GM12878 (cell line): Measurements from ENCODE around the gene TRAF3. TPM values are rescaled to one million over a fixed set of nuclear protein-coding genes. Genes with fewer than 3 reads are reported as not detected.

ENCODE experiments used
- ATAC-seq: fragments of 200-7000 bp; cut with Tn5 transposase; 3 replicates; pipeline ENCODE4 v1.9.1; 2020; ENCODE audit warnings: mild to moderate bottlenecking, moderate library complexity
- BruUV-seq: library from RNA; stranded (reverse); fragments of 400-500 nt; replicated peaks from 2 replicates; lab custom pipeline; 2021; lab: Mats Ljungman, UMichigan
- CTCF ChIA-PET: fragments of 300-600 bp; sonication (Branson Sonifier 250); formaldehyde crosslinking; extraction: SDS; loops from one replicate; lab custom pipeline; 2021; ENCODE audit warnings: inconsistent platforms; lab: Yijun Ruan, JAX
- POLR2A ChIA-PET: fragments of 350-600 bp; formaldehyde crosslinking; extraction: SDS; loops from one replicate; lab custom pipeline; 2021; ENCODE audit warnings: inconsistent platforms; lab: Charles Lee
- RAD21 ChIA-PET: fragments of 300-600 bp; sonication (Branson Sonifier 250); formaldehyde crosslinking; loops from one replicate; lab custom pipeline; 2023; ENCODE audit warnings: antibody characterized with exemption; ENCODE audit not compliant: unreplicated experiment; lab: Charles Lee
- SMC1A ChIA-PET: fragments of 300-600 bp; sonication (Branson Sonifier 250); formaldehyde crosslinking; loops from one replicate; lab custom pipeline; 2023; ENCODE audit not compliant: unreplicated experiment, uncharacterized antibody; lab: Charles Lee
- DNase-seq: peaks from one replicate; pipeline ENCODE4 v3.0.0-alpha.2; 2011; ENCODE audit warnings: low read depth, low spot score
- FAIRE-seq: peaks from 3 replicates; lab custom pipeline; 2011; peaks lifted over from hg19 to GRCh38; lab: Jason Lieb, UNC
- H2AFZ ChIP-seq: 2 replicates; pipeline ENCODE4 v1.6.0; 2011; ENCODE audit warnings: low read depth, low read length, control low read depth; ENCODE audit not compliant: control insufficient read depth
- H3K27ac ChIP-seq: 2 replicates; pipeline ENCODE4 v1.5.1; 2011; ENCODE audit warnings: control low read depth; ENCODE audit not compliant: control insufficient read depth, insufficient read depth
- H3K27me3 ChIP-seq, 2 experiments: replicated peaks in 1 of 2; 2 replicates each; pipeline versions ENCODE4 v1.6.0 to v1.6.1; 2011; ENCODE audit warnings: low read length in 1 of 2; ENCODE audit not compliant: control insufficient read depth in 2 of 2, insufficient read depth in 2 of 2
- H3K36me3 ChIP-seq, 2 experiments: 2 replicates each; pipeline ENCODE4 v1.5.1; 2011; ENCODE audit warnings: low read length in 1 of 2; ENCODE audit not compliant: control insufficient read depth in 2 of 2, insufficient read depth in 2 of 2
- H3K4me1 ChIP-seq: 2 replicates; pipeline ENCODE4 v1.6.1; 2011; ENCODE audit warnings: mild to moderate bottlenecking, low read length, moderate library complexity, mixed read lengths; ENCODE audit not compliant: control insufficient read depth, insufficient read depth
- H3K4me2 ChIP-seq: 2 replicates; pipeline ENCODE4 v1.6.0; 2011; ENCODE audit warnings: control low read depth; ENCODE audit not compliant: control insufficient read depth, insufficient read depth
- H3K4me3 ChIP-seq: fragments of 200-600 bp; sonication (generic); 2 replicates; pipeline ENCODE4 v1.5.1; 2016
- H3K79me2 ChIP-seq: 2 replicates; pipeline ENCODE4 v1.6.0; 2011; ENCODE audit warnings: low read length; ENCODE audit not compliant: control insufficient read depth, insufficient read depth
- H3K9ac ChIP-seq: 2 replicates; pipeline ENCODE4 v1.8.0; 2011; ENCODE audit warnings: low read length, control low read depth, mixed read lengths; ENCODE audit not compliant: control insufficient read depth, insufficient read depth
- H3K9me3 ChIP-seq: replicated peaks from 3 replicates; pipeline ENCODE4 v1.5.1; 2011; ENCODE audit warnings: mild to moderate bottlenecking, low read length; ENCODE audit not compliant: control insufficient read depth, insufficient read depth
- H4K20me1 ChIP-seq: 2 replicates; pipeline ENCODE4 v1.6.0; 2011; ENCODE audit not compliant: control insufficient read depth, insufficient read depth
- BRCA1 ChIP-seq: IDR thresholded peaks from 2 replicates; pipeline ENCODE4 v1.6.1; 2011; ENCODE audit warnings: low read depth, low read length, improper control_type of control experiment
- CBFB ChIP-seq: IDR thresholded peaks from 2 replicates; pipeline ENCODE4 v1.6.1; 2016; ENCODE audit warnings: antibody characterized with exemption, low read depth
- CBX3 ChIP-seq: fragments of 200-600 bp; sonication (generic); IDR thresholded peaks from 2 replicates; pipeline ENCODE4 v1.6.1; 2016; ENCODE audit warnings: low read depth, borderline replicate concordance
- CHD1 ChIP-seq: IDR thresholded peaks from 2 replicates; pipeline ENCODE4 v1.6.1; 2012; ENCODE audit warnings: low read depth, low read length, improper control_type of control experiment
- HDAC6 ChIP-seq: fragments of 200-600 bp; sonication (generic); IDR thresholded peaks from one replicate; pipeline ENCODE4 v1.8.0; 2017; ENCODE audit warnings: antibody characterized with exemption; ENCODE audit not compliant: unreplicated experiment
- KLF5 ChIP-seq: fragments of 450-650 bp; IDR thresholded peaks from 2 replicates; pipeline ENCODE4 v1.6.1; 2014; ENCODE audit warnings: mild to moderate bottlenecking; ENCODE audit not compliant: partially characterized antibody
- SP1 ChIP-seq: IDR thresholded peaks from one replicate; pipeline ENCODE4 v1.6.1; 2011; ENCODE audit warnings: low read depth, low read length
- TARDBP ChIP-seq: IDR thresholded peaks from 2 replicates; pipeline ENCODE4 v1.6.1; 2016; ENCODE audit warnings: borderline replicate concordance
- TCF7 ChIP-seq: IDR thresholded peaks from 2 replicates; pipeline ENCODE4 v1.6.1; 2014; ENCODE audit warnings: antibody characterized with exemption, borderline replicate concordance
- ZNF622 ChIP-seq: fragments of 450-650 bp; IDR thresholded peaks from 2 replicates; pipeline ENCODE4 v1.6.1; 2017; ENCODE audit warnings: mild to moderate bottlenecking, inconsistent platforms
- WGBS: methylation state at CpG from one replicate; pipeline ENCODE4 v1.1.6; 2016; ENCODE audit warnings: low lambda C conversion rate; ENCODE audit not compliant: insufficient replicate concordance, insufficient coverage; ENCODE audit errors: missing lambda C conversion rate; 5-methylcytosine and 5-hydroxymethylcytosine counted together
- in situ Hi-C: fragments of 300-500 bp; cut with MboI; formaldehyde crosslinking; loops from 9 replicates; pipeline ENCODE4 v1.14.3; 2018; ENCODE audit warnings: mixed read lengths
- intact Hi-C: fragments of 100-400 bp; cut with micrococcal nuclease; formaldehyde crosslinking; loops from one replicate; pipeline ENCODE4 v1.14.2; 2022; ENCODE audit not compliant: unreplicated experiment
- polyA plus RNA-seq, 11 experiments: library from polyadenylated mRNA; depleted of rRNA in 4 of 11; unstranded in 6 of 11; stranded (reverse) in 5 of 11; fragments of >200 nt; fragmentation: Nextera tagmentation in 4 of 11; fragmentation: Illumina TruSeq in 1 of 11; extraction: Ambion mirVana in 4 of 11; extraction: Trizol in 1 of 11; gene quantifications; 1 replicate in 1 of 11; 2 replicates in 10 of 11; pipeline versions ENCODE4 v1.2.1 to v1.2.3, GENCODE V29; 2011 to 2016; ENCODE audit warnings: inconsistent platforms in 2 of 11, missing spikeins in 2 of 11, low read depth in 1 of 11
- total RNA-seq, 4 experiments: library from RNA; depleted of rRNA in 3 of 4; stranded (reverse); fragments of >200 nt in 3 of 4; fragmentation: Illumina TruSeq in 1 of 4; extraction: Trizol in 1 of 4; gene quantifications; 2 replicates each; pipeline versions ENCODE4 v1.2.1 to v1.2.3, GENCODE V29; 2013 to 2021
- TF ChIP-seq, protein P1 (sequence below): fragments of 450-650 bp; IDR thresholded peaks from 2 replicates; pipeline ENCODE4 v1.6.1; 2017; ENCODE audit warnings: mild to moderate bottlenecking

Gene TRAF3
- total and polyA plus RNA-seq, 10 of the 15 experiments (the other 5 are each of a cell fraction or from before 2014, with no cell fraction given): 3.0 to 70.1 (median 36.5) TPM

DNA sequence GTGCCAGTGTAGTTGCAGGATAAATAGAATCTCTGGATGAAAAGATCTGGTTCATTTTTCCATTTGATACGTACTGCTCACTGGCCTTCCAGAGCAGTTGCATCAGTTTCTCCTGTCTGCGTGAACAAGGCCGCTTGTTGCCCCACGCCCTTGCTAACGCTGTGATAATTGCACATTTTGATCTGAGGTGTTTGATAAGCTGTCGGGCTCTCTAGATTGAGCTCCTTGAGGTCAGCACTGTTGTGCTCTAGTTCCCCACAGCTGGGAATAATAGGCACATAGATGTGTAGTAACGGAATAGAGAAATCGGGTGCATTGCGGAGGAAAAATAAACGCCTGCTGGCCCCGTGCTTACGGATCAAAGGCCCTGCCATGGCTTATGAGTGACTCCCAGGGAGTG lies 42.8 kb upstream of the TRAF3 start:
- no peaks in the 10 kb centered on the region; the same call in 1 of the 2 replicates for H4K20me1 ChIP-seq
- intact Hi-C loops: no loop called here
- WGBS: over 99% methylated on average over 12 of the region's 12 CpGs
- H3K4me1 ChIP-seq: no peaks in the 10 kb centered on the region
- ATAC-seq: no peak
- no peak for DNase-seq
- ChIA-PET SMC1A (interaction anchor here (0.8 to 1.0 kb wide), 2 partner anchors 10 to 40 kb away, joined by 4 read pairs; no protein-coding TSS in a partner anchor), CTCF (interaction anchor here (0.9 kb wide), 1 partner anchor 13 kb away, joined by 3 read pairs; no protein-coding TSS in a partner anchor), RAD21 (no interaction called here)
- H3K27me3 ChIP-seq: no peaks in the 10 kb centered on the region
- TF ChIP-seq CBFB (no peak), HDAC6 (no peak), ZNF622 (no peak), CBX3 (no peak), KLF5 (no peak), TCF7 (no peak), CHD1 (no peak), BRCA1 (no peak), TARDBP (no peak), SP1 (no peak)
- TF ChIP-seq, protein P1, sequence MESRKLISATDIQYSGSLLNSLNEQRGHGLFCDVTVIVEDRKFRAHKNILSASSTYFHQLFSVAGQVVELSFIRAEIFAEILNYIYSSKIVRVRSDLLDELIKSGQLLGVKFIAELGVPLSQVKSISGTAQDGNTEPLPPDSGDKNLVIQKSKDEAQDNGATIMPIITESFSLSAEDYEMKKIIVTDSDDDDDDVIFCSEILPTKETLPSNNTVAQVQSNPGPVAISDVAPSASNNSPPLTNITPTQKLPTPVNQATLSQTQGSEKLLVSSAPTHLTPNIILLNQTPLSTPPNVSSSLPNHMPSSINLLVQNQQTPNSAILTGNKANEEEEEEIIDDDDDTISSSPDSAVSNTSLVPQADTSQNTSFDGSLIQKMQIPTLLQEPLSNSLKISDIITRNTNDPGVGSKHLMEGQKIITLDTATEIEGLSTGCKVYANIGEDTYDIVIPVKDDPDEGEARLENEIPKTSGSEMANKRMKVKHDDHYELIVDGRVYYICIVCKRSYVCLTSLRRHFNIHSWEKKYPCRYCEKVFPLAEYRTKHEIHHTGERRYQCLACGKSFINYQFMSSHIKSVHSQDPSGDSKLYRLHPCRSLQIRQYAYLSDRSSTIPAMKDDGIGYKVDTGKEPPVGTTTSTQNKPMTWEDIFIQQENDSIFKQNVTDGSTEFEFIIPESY: no peak
- TF ChIP-seq, all 136 proteins: peak for 0
- in situ Hi-C loops: no loop called here
- Histone ChIP-seq H3K79me2 (no peaks in the 10 kb centered on the region), H3K36me3 (peaks cover 0 to 5% of the 10 kb centered on the region in 2 experiments; a peak in 2 of 4 replicates), H3K9me3 (no peaks in the 10 kb centered on the region; the same call in 2 of the 3 replicates), H2AFZ (no peak overlapping the region), H3K4me2 (no peak overlapping the region), H3K27ac (no peak overlapping the region), H3K9ac (no peak overlapping the region), H3K4me3 (no peak overlapping the region)
- POLR2A ChIA-PET: no interaction called here
- FAIRE-seq: no peak
- BruUV-seq: no TSS peak
